GM19043 (cell line): ENCODE measurements around the gene SPANXC.
"Not testable (repeated sequence)": the region's sequence is repeated elsewhere in the genome, so short reads cannot be mapped to it uniquely, and the experiment has no call there.

Experiments used
- ATAC-seq: cut with Tn5 transposase; IDR thresholded peaks from one replicate; pipeline ENCODE4 v1.9.1; 2021; ENCODE audit warnings: low read depth; ENCODE audit not compliant: unreplicated experiment

Gene SPANXC, protein sequence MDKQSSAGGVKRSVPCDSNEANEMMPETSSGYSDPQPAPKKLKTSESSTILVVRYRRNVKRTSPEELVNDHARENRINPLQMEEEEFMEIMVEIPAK

DNA sequence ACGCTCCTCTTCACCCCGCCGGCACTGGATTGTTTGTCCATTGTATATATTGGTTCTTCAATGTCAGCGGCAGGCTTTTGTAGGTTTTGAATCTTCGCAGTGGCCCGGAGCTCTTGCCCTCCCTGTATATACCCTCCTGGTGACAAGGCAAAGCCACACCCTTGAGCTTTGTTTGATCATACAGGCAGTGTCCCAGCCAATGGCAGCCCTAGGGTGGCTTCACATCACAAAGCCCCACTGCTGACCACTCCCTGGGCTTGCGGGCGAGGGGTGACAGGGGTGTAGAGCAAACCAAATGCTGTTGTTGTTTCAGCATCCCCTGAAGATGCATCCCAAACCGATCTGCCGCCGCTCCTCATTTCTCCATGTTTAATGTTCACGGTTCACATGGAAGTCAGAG, at the start of gene SPANXC:
TSS of gene SPANXC (minus strand) at position 101 of the 400 bp plus-strand sequence. CDS start at position 41, 60 bp downstream.
- not testable (repeated sequence) for ATAC-seq

DNA sequence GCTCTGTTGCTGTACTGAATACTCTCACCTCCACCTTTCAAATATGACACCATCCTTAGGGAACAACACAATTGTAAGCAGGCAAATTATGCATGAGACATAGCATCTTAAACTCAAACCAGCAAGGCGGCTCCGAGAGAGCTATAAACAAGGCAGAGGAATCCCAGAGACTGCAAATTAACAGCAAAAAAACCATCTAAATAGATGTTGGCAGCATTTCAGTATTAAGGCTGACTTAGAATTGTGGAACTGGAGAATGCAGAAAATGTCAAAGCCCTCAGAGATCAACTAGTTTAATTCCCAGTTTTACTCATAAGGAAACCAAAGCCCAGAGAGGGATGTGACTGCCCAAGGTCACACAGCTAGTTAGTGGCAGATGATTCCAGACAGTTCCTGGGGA, 37.2 kb upstream of the SPANXC start:
- no peak for ATAC-seq

DNA sequence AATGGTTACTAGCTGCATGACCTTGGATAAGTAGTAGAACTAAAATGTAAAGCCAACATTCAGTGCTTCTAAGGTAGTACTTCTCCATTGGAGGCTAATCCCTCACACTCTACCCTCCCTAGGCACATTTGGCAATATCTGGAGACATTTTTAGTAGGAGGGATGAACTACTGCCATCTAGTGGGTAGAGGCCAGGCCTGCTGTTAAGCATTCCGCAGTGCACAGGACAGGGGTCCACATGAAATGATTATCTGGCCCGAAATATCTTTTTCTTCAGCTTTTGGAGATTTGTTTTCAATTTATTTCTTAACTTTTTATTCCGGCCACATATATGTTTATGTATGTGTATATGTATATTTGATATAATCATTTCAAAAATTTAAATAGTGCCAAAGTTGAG, 36.0 kb upstream of the SPANXC start:
- no peak for ATAC-seq

DNA sequence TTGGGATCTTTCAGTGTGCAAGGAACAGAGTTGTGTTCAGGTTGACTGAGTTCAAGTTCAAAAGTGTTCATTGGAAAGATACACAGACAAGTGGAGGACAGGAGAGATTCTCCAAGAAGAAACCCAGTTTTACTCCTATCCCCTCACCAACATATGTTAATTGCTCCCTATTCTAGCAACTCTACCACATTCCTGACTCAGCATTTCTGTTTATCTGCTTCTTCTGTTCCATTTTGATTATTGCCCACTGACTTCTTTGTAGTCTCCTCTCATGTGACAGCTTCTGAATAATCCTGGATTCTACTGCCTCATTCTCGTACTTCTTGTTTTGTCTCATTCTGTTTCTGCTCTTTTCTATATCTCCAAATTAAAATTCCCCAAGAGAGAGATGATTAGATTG, 15.8 kb upstream of the SPANXC start:
- no peak for ATAC-seq

DNA sequence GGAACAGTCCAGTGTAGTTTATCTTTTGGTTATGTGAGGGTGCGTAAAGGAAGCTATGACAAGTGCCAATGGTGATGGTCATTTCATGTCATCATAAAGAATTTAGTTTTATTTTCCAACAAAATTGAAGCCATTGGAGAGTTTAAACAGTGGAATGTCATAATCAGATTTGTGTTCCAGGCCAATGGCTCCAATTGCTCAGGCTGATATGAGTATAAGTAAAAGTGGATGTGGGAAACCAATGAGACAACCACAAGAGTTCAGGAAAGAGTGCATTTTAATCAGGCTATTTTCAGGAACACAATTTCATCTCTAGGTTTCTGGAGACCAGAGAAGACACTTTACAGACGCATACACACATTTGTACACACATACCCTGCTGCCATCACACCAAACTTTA, 20.7 kb downstream of the SPANXC start:
- ATAC-seq, result no peak

DNA sequence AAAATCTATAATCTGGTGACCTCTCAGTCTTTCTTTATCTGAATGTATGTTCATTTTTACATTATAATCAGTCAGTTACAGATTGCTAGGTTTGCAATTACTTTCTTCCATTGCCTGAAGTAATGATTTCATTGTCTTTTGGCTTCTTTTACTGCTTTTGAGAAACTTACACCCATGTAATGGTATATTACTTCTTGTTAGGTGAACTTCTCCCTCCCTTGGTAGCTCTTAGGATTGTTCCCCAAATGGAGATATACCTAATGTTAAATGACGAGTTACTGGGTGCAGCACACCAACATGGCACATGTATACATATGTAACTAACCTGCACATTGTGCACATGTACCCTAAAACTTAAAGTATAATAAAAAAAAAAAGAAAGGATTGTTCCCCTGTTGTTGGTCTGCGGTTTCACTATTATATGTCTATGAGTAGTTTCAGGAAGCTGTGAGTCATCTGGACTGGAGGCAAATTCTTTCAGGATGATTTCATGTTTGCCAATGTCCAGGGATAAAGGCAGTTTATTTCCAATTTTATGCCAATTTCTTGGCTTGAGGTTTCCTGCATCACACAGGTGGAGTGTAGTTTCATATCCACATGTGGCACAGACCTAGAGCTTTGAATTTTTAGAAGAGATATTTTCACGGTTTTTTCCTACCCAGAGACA, 21.8 kb downstream of the SPANXC start:
- no peak for ATAC-seq

DNA sequence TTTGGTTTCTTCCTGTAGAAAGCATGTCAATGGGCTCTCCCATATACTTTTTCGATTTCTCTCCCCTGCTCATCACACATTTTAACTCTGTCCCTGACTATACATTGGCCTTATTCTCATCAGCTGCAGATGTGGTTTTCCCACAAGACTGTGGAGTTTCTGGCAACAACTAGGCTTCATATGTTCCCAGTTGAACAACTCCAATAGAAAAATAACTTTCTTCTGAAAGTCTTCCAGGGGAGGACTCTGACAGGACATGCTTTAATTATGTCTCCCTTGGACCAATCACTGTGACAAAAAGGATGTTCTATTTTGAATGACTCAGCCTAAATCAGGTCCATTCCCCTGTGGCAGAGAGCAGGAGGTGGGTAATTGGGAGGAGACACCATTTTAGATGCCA, 28.1 kb downstream of the SPANXC start:
- no peak for ATAC-seq

DNA sequence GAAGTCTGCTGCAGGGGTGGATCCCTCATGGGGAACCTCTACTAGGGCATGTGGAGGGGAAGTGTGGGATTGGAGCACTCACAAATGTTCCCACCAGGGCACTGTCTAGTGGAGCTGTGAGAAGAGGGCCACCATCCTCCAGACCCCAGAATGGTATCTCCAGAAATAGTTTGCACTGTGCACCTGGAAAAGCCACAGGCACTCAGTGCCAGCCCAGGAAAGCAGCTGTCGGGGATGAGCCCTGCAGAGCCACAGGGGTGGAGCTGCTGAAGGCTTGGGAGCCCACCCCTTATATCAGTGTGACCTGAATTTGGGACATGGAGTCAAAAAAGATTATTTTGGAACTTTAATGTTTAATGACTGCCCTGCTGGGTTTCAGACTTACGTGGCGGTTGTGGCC, 40.4 kb downstream of the SPANXC start:
- ATAC-seq, result no peak
